Cortex of kidney (tissue), 1 donor: ENCODE measurements around the gene NPL.

Experiments
- DNase-seq: peaks from one replicate; lab custom pipeline; 2025; lab: John Stamatoyannopoulos, UW

NPL gene

DNA sequence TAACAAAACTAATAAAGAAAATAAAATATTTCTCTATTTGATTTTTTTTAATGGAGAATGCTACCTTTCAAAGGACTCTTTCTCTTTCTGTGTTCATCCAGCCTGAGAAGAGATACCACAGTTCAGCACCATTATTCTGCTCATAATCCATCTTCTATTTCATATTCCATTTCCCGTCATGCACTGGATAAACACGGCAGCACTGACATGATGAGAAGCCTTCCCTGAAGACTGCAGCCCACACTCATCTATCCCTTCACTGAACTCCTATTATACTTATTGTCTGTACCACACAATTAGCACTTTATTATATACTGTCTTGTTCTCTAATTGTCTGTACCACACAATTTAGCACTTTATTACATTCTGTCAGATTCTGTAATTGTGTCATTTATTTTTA lies 10.7 kb upstream of the NPL start:
- DNase-seq, result no peak

DNA sequence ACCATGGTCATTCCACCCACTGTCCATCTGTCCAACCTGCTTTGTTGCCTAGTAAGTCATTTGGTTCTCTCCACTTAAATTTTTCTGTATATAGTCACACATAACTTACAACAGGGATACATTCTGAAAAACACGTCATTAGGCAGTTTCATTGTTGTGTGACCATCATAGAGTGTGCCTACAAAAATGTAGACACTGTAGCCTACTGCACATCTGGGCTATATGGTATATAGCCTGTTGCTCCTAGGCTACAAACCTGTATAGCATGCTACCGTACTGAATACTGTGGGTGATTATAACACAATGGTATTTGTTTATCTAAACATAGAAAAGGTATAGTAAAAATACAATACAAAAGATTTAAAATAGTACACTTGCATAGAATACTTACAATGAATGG lies 10.0 kb upstream of the NPL start:
- no peak for DNase-seq

DNA sequence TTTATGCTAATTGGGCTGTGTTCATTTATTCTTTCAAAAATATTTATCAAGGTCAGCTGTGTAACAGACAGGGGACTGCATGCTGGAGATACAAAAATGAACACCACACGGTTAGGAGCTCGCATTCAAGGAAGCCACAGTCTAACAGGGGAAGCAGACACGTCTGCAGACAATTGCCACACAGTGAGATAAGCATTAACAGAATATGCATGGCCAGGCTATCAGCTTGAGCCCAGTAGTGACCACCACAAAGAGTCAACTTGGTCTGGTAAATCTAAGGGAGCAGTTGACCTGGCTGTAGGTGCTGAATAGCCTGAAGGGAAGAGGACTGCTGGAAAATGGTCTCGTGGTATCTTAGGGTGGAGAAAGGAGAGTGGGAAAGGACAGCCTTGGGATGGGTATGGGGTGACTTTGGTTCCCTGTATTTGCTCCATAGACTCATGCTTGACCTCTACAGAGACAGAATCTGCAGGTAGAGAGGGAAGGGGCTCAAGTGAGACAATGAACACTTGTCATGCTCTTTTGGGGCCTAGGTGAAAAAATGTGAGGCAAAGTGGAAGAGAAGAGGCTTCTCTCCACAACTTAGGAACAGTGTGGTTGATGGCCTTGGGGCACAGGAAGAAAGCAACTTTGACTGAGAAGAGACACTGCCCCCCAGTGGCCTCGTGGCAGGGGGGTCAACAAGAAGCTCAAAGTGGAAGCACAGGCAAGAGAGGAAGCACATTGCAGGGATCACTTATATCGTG lies 7.6 kb upstream of the NPL start:
- DNase-seq, result no peak

DNA sequence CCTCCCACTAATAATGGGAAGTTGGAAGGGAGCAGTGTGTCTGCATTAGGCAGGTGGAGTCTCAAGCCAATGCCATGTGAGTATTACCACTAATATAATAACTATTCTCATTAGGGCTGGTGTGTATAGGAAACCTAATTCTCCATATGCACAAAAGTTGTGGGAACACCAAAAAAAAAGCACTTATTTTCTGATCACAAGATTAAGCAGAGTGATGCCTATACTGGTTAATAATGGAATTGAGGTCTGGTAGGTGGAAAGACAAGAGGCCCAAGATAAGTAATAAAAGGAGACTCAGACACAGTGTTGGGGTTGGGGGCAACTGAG lies 7.0 kb upstream of the NPL start:
- no peak for DNase-seq

DNA sequence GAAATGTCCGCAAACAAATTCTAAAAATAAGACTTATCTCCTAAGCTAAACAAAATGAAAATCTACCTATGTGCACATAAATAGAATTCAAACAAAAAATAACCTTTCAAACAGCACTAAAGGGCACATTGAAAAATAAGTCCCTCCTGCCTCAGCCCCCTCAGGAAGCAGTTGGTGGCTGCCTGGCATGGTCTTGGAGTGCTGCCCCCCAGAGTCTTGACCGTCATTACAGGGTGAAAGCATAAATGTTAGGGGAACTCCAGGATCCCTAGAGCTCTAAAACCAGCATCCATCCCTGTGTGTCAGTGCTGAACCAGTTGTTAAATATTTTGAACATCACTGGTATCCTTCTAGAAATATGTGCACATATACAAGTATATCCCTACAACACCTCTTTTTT lies 6.5 kb upstream of the NPL start:
- DNase-seq, result no peak

DNA sequence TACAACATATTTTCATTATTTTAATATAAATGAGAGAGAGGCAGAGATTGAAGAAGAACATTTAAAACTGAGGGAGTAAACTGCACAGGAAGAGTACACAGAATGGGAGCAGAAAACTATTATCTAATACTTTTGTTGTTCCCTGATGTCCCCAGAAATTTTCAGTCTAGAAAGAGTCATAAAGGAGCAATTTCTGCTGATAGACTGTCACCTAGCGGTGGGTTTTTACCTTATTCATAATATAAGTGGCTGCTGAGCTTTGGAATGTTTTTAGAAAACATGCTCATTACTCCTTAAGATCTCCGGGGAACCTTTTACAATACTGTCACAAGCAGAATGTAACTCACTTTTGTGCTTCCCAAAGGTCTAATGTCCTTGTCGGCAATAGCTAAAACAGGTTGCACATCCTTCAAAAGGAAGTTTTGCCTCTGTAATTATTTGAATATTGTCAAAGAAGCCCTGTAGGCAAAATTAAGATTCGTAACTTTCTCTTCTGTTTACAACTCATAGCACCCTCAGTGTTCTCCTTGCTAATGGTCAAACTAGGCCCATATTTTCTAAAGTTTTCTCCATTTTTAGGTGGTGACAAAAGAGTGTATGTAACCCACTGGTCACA lies 4.9 kb upstream of the NPL start:
- DNase-seq, result no peak

DNA sequence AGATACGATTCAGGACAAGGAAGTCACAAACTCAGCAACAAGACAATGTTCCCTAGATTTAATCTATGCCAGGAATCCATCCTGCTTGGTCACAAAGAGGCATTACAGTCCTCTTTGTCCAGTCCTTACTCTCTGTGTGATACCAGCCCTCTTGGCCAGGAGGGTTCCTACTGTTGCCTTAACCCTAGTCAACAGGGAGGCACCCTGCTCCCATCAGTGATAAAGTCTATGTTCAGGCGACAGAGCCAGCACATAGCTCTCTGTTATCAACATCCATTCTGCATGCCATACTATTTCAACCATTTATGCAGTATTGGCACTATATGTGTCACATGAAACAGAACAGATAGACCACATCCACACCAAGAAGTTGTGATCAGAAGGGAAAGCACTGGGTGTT lies 4.4 kb upstream of the NPL start:
- DNase-seq, result no peak

DNA sequence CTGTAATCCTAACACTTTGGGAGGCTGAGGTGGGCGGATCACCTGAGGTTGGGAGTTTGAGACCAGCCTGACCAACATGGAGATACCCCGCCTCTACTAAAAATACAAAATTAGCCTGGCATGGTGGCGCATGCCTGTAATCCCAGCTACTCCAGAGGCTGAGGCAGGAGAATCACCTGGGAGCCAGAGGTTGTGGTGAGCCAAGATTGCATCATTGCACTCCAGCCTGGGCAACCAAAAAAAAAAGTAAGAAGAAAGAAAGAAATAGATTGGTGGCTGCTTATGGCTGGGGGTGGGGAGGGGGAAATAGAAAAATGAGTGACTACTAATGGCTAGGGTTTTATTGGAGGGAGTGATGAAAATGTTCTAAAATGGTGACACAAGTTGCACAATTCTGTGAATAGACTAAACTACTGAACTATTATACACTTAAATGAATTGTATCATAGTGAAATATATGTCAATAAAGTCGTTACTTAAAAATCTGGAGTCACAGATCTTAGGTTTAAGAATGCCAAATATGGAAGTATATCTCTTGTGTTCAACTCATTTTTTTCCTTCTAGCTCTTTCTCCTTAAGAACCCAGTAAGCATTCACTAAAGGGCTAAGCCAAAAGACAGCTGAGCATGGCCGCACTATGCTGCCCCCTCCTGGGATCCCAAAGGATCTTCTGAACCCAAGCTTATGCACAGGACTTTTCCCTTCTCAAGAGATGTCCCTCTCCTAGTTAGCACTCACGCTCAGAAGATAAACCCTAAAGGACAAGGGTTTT lies 3.2 kb upstream of the NPL start:
- no peak for DNase-seq

DNA sequence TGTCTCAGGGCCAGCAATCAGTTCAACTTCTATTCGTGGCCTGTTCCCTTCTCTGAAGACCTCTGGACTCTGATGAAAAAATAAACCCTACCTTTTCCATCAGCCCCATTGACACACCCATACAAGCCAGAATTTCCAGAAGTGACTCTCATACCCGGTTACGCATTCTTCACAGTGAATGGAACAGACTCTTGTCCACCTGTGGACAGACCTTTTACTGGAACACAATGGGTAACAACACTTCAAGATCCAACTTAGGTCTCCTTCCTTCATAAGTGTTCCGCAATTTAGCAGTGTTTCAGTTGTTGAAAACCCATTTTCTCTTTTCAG lies 2.6 kb upstream of the NPL start:
- no peak for DNase-seq

DNA sequence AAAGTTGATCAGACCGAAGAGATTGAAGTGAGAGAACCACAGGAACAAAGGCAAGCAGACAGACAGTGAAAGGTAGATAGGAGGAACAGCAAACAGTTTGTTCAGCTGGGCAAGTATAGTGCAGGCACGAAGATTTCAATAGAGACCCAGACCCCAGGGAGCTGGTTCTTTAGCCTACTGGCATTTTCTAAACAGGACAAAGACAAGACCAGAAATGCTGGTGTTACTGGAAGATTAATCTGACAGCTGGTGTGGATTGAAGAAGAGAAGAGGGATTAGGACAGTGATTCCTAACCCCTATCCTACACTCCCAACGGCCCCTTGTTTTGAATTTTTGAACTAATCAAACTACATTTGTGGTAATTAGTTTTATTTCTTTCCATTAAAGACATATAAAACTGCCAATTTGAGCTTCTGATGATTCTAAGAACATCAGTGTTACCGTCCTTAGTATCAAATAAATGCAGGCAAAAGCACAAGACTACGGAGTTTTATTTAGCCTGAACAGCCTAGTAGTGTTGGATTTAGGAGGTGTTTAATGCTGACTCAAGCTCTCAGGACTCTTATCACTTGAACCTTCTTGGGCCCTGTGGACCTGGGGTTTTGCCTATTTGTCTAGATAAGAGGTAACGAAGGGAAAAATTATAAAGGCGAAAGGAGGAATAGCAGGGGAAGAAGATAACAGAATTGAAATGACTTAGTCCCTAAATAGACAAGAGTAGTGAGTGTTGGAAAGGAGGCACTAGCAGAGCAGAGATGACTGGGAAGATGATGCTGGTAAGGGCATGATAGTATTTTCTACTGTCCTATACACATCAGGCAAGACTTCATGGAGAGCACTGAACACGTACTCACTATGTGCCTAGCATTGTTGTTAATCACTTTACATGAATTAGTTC lies 2.0 kb downstream of the NPL start:
- DNase-seq, result no peak

DNA sequence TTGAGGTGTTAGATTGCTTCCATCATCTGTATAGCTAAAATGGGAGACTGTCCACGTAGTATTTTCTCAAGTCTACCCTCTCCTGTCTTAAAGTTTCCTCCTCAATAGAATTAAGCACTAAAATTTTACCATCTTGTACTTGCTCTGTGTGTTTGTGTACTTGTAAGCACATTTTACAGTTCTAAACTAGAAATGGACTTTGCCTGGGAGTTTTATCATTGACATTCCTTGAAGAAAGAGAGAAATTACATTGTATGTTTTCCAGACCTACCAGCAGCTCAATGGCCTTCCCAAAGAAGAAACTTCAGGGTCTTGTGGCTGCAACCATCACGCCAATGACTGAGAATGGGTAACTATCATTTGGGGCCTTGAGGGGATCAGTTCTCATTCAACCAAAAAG lies 4.5 kb downstream of the NPL start:
- DNase-seq, result no peak

DNA sequence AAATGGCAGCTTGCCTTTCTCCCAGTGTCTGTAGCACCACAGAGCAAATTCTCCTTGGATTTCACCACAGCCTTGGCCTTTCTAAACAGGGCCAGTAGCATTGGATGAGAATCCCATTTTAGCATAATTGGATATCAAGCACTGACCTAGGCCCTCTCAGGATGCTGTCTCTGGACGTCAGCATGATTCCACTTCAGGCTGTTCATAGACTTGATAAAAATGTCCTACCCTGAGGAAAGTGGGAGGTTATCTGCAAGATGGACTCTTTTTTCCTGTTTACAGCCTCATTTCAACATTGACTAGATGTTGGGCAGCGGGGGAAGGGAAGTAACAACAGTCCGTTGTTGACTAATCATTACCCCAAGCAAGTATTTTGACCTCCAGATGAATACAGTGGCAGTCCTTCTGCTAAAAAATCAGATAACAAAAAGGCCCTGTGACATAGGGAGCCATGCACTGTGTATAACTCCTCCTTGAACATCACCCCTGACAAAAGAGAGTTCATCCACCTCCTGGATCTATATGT lies 5.2 kb downstream of the NPL start:
- no peak for DNase-seq

DNA sequence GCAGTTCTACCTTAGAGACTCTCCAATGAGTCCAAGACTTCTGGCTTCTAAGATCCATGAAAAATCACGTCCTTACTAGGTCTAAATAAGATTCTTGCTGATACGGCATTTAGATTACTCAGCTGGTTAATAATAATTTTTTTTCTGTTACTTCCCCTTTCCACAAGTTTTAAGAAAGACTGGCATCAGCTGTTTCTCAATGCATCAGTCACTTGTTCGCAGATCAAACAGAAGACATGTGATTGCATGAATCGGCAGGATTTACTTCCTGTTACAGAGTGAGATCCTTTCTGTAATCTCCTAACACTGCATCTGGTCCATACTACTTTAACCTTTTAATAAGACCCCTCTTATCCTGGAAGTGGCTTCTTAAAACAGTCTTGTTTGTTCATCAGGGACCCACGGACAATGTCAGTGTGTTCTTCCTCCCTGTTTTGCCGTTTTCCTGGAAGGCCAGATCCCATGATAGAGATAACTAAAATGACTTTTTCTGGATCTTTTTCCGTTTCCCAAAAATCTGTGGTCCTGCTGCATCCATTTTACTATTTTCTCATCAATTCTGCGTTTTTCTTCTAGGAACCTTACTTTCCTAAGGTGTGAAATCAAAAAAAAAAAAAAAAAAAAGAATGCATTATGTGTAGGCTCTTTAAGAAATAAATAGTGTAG lies 6.1 kb downstream of the NPL start:
- no peak for DNase-seq

DNA sequence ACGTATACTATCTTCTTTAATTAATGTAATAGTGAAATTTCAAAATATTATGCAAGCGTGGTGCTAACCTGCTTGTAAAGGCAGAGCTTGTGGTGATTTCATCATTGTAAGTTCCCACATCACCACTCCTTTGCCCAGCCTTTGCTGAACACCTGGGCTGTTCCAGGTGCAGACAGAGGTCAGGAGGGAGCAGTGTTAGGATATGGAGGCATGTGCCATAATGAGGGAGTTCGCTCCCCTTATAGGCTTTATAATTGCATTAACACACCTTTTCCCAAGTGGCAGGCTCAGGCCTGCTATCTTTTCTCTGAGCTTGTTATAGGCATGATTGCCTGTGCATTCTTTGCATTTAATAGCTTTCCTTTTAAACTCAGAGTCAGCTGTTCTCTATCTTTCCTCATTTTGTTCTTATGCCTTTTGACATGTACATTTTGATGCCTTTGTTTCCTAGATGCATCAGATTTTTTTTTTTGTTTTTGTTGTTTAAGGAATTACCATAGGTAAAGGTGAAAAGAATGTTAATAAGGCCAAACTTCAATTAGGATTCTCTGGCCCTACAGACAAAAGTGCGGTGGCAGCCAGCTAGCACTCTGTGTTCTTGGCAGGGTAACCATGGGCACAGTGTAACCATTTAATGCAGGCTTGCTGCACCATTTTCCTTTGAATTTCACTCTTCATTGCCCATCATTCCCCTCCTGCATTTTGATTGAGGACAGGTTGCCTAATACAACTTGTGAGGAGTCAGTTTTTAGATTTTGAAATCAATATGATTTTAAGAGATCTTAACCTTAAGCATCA lies 12.6 kb downstream of the NPL start:
- DNase-seq, result no peak

DNA sequence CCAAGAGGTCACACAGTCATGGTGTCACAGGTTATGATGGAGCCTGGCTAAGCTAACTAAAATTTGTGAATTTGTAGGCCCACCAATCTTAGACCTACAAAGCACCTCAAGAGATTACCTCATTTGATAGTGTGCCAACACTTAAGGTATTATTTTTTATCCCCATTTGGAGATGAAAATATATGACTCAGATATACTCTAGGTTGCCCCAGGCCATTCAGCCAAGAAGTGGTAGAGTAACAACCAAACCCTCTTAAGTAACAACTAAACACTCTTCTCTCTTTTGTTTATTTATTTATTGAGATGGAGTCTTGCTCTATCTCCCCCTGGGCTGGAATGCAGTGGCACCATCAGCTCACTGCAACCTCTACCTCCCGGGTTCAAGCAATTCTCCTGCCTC lies 14.3 kb downstream of the NPL start:
- DNase-seq, result no peak

DNA sequence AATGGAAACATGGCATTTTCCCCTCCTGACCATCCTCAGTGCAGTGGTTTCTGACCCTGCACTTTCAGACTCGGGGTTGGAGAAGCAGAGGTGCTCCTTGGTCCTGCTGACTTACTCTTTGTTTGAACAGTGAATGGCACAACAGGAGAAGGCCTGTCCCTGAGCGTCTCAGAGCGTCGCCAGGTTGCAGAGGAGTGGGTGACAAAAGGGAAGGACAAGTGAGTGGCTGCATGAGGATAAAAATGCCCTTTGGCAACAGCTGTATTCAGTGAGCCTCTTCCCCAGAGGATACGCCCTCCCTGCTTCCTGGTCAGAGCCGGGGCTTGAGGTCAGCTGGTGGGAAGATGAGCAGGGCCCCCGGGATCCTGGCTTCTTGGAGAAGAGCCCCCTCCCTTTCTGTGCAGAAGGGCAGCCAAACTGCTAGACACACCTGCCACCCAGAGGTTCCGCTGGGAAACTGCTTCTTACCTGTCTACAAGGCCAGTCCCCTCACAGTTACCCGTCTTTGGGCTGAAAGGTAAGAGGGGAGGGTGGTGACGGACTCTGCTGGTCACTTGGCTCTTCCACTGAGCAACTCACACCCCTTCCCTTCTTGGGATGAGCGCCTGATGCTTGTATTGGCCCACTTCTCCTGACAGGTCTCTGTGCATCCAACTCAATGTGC lies 16.6 kb downstream of the NPL start:
- no peak for DNase-seq

DNA sequence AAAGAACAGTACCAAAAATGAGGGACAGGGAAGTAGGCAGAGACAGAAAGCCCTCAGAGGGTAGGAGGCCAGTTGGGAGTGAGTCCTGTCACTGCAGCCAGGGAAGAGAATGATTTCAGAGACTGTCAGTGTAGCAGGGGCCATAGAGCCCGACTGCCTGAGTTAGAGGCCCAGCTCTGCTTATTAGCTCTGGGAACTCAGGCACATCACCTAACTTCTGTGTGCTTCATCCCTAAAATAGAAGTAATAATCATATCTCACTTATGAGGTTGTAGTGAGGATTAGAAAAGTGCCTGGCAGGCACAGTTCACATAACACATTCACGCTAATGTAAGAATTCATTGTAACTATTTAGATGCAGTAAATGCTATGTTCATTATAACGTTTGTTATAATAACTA lies 18.3 kb downstream of the NPL start:
- no peak for DNase-seq

DNA sequence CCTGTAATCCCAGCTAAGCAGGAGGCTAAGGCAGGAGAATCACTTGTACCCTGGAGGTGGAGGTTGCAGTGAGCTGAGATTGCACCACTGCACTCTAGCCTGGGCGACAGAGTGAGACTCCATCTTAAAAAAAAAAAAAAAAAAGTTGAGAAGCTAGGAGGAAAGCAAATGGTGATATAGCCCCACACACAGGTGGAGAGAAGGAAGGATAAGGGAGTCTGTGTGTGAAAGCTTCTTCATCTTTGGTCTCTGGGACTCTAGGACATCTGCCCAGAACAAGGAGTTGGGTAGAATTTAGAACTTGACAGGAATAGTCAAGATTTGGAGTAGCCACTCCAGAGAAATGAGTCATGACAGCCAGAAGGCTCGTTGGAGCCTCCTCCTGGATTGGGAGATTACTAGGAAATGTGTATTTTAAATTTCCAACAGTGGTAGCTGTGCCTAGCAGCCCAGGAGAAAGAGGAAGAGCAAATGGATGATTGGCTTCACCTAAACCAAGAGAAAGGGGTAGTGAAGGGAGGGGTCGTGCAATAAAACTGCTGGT lies 19.9 kb downstream of the NPL start:
- no peak for DNase-seq

DNA sequence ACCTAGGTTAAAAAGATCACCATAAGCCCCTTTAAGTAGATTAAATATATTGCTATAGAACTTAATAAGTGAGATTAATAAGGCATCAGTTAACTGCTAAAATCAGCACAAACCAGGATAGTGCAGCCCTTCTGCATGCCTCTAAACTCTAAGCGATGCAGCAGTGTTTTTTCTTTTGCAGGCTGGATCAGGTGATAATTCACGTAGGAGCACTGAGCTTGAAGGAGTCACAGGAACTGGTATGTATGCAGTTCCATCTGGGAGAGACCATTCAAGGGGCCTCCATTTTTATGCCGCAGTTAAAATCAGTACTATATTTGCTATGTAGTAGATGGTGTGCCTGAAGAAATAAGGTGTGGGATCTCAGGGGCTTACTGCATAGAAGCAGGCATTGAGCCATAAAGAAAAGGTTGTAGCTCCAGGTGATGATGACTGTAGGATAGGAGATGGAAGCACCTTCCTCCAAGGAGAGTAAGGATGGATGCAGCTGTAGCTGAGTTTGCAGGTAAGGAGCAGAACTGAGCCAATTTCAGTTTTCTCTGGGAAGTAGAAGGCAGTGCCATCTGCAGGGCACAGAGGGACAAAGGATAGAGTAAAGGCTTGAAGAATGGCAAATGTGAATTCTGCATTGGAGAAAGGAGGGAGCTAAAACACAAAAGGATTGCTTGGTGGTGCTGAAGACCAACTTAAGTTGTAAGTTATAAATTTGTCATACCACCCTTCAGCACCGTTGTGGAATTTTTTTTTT lies 22.6 kb downstream of the NPL start:
- no peak for DNase-seq
